ENCODE results near the gene AKR1B15. TPM values are rescaled to one million over a fixed set of nuclear protein-coding genes. Genes with fewer than 3 reads are reported as not detected.

AKR1B15 gene
- total RNA-seq, 1 donor from 2014 or later: not detected

Other genes starting within 250 kb of the AKR1B15 start
- 5.6 TPM for gene SLC35B4, start 232.2 kb upstream of the AKR1B15 start, total RNA-seq
- gene AKR1B1, start 90.0 kb upstream of the AKR1B15 start, total RNA-seq: 232 TPM
- gene AKR1B10, start 21.5 kb upstream of the AKR1B15 start, total RNA-seq: not detected
- gene BPGM, start 97.7 kb downstream of the AKR1B15 start, total RNA-seq: 14.0 TPM
- gene CALD1, start 230.5 kb downstream of the AKR1B15 start, total RNA-seq: 99.1 TPM

Data from Right ventricle myocardium inferior (tissue), 1 donor.